Stimulated activated naive CD4-positive, alpha-beta T cell (primary cell): Measurements from ENCODE around the gene MS4A15.
"Not testable (repeated sequence)": the region's sequence is repeated elsewhere in the genome, so short reads cannot be mapped to it uniquely, and the experiment has no call there.

Experiments
- DNase-seq, 6 experiments: peaks; one replicate each; lab custom pipeline; 2025; lab: John Stamatoyannopoulos, UW

MS4A15 gene

DNA sequence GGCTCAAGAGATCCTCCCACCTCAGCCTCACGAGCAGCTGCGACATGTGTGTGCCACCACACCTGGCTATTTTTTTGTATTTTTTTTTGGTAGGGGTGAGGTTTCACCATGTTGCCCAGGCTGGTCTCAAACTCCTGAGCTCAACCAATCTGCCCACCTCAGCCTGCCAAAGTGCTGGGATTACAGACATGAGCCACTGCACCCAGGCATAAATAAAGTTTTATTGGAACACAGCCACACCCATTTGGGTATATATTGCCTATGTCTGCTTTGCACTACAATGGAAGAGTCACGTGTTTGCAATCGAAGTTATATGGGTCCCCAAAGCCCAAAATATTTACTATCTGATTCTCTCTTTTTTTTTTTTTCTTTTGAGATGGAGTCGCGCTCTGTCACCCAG lies 1.8 kb upstream of the MS4A15 start:
- no peak for DNase-seq

DNA sequence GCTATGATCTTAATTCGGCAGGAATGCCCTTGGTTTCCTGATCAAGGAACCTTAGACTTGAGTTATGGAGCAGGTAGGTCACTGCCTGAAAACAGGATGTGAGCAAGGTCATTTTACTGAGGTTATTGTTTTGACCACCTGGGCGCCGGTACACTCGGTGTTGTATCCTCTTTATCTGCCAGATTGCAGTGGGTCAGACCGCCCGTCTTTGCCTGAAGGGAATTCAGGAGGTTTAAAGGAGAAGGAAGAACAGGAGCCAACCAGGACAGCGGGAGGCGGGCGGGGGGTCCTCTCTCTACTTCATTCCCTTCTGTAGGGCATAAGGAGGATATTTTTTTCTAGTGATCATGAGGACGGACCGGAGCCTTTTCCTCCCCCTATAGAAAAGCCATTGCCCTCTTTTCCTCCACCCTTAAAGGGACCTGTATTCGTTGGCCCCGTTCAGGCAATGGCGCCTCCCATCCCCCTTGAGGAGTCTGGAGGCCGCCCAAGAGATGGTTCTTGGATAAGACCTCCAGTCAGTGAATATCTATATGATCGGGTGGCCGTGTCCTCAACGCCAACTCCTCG lies 649 bp downstream of the MS4A15 start:
- no peak for DNase-seq

DNA sequence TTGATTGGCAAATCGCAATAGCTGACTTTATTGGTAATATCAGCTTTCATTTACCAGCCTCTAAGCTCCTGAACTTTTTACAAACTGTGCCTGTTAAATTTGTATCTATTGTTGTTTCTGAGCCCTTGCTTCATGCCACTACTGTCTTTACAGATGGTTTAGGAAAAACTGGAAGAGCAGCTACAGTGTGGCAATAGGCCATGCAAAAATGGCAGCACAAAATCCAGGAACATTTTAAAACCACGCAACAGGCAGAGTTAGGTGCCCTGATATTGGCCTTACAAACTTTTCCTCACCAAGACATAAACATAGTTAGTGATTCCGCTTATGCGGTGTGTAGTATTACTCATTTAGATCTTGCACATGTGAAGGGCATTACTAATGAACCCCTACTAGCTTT lies 2.0 kb downstream of the MS4A15 start:
- DNase-seq, result not testable (repeated sequence)

DNA sequence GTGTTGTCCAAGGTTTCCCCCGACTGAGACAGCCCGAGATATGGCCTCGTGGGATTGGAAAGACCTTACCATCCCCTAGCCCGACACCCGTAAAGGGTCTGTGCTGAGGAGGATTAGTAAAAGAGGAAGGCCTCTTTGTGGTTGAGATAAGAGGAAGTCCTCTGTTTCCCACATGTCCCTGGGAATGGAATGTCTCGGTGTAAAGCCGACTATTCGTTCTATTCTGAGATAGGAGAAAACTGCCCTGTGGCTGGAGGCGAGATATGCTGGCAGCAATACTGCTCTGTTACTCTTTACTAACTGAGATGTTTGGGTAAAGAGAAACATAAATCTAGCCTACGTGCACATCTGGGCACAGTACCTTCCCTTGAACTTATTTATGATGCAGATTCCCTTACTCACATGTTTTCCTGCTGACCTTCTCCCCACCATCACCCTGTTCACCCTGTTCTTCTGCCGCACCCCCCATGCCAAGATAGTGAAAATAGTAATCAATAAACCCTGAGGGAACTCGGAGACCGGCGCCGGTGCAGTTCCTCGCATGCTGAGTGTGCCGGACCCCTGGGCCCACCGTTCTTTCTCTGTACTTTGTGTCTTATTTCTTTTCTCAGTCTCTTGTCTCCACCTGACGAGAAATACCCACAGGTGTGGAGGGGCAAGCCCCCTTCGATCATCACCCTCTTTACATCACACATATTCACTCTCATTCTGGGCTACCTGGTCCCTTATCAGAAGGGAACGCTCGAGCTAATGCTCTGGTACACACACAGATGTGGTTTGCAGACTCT lies 3.0 kb downstream of the MS4A15 start:
- not testable (repeated sequence) for DNase-seq

DNA sequence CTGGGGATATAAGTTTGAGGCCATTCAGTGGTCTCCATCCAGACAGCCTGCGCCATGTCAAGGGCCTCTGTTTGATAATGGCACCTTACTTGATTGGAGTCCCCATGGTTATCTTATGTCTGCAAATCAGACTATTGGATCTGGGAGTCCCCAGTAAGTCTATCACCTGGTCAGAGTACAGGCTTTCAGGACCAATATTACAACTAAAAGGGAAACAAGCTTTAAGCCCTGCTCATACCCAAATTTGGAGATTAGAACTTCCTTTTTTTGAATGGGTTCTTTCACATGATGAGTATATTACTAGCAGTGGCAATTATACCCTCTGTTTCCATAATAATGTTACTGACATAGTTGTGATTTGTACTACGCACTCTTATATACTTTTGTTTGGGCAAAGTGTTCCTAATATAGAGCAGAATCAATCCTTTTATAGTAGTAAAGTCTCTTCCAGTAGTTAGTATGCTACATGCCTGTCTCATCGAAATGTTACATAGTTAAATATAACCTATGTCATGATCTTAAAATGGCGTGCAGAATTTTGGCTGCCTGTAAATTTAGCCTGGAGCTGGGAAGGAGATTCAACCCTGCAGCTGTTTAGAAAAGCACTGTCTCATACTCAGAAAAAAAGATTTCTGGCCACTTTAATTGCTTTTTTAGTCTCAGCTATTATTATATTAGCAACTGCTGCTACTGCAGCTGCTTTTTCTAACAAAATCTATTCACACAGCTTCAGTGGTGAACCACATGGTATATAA lies 4.9 kb downstream of the MS4A15 start:
- DNase-seq, result no peak

DNA sequence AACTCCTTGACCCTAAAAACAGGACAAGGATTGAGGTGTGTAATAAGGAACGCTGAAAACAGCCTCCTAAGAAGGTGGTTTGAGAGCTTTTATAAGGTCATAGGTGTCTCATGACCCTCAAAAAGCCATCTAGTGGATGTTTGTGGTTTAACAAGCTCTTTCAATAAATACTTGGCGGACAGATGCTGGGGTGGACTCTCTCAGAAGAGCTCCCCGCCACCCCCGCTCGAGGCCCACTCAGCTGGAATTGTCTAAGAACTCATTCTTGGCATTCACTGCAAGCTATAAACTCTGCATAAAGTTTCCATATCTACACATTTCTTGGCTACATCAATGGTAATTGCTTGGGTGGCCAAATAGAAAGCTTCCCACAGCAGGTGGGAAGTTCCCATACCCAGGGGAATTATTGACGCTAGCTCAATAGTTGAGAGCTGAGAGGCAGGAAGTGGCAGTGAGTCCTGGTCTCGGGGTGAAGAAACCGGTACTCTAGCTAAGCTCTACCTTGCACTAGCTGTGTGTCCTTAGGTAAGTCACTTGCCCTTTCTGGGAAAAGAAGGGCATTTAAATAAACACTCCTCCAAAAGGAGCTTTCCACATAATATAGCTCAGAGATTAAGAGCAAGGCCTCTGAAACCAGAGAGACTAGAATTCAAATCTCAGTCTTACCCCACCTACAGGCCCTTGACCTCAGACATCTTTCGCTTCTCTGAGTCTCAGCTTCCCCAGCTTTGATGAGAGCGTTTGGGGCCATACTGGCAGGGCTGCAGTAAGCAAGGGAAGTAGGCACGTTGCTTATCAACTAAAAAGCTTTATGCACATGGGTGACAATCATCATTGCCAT lies 6.4 kb downstream of the MS4A15 start:
- DNase-seq, result no peak

DNA sequence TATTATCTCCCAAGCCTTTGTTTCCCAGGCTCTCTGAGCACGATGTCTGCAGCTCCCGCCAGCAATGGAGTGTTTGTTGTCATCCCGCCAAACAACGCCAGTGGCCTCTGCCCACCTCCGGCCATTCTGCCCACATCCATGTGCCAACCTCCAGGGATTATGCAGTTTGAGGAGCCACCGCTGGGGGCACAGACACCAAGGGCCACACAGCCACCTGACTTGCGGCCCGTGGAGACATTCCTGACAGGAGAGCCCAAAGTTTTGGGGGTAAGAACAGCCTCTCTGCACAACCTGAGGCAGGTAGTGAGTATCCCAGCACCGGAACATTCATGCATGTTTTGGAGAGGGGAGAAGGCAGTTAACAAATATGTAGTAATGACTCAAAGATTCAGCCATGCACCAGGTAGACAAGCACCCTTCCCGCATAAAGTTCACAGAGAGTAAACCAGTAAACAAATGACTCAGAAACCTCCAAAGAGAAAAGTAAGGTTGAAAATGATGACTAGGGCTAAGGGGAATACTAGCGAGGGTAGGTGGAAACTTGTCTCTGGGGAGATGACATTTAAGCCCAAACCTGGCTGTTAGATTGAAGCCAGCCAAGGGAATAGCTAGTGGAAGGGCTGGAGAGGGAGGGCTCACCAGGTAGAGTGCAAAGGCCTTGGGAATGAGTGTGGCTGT lies 7.2 kb downstream of the MS4A15 start:
- DNase-seq, result no peak

DNA sequence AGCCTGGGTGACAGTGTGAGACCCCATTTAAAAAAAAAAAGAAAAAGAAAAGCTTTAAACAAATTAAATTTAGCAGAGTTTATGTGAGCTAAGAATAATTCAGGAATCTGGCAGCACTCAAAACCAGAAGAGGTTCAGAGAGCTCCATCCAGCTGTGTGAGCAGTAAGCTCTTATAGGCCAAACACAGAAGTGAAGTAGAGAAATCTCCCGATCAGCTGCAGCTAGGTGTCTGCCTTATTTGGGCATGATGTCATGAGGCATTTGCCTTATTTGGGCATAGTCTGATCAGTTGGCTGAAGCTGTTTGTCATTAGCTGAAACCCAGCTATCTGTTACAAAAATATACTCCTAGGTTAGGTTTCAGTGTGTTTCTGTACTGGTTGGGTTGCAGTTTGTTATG lies 8.2 kb downstream of the MS4A15 start:
- DNase-seq, result no peak

DNA sequence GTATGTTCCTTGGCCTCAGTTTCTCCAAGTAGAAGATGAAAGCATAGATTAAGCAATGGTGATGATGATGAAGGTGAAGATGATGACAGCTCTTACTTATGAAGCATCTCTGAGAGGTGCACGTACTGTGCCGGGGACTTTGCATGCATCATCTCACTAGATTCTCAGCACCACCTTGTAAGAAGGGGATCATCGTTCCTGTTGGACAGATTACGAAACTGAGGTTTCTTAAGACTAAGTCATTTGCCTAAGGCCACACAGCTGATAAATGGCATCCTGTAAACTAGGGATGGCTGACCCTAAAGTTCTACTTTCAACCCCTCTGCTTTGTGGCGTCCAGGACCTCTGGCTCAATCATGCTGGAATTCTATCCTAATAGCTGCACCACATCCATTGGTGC lies 8.7 kb downstream of the MS4A15 start:
- no peak for DNase-seq

DNA sequence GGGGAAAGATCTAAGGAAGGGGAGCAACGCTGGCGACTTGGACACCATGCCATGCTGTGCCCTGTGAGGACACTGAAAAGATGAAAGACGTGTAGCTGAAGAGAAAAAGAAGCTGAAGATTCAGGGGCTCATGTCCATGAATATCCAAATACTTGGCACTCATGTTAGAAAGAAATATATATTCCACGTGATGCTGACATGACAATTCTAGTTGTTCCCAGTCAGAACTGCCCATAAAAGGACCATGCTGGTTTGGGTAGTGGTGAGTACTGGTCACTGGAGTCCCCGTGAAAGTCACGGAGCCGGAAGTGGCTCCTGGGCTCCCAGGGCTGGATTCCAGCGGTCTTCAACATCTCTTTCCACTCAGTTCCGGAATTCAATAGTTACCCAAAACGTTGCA lies 9.9 kb downstream of the MS4A15 start:
- DNase-seq, result no peak

DNA sequence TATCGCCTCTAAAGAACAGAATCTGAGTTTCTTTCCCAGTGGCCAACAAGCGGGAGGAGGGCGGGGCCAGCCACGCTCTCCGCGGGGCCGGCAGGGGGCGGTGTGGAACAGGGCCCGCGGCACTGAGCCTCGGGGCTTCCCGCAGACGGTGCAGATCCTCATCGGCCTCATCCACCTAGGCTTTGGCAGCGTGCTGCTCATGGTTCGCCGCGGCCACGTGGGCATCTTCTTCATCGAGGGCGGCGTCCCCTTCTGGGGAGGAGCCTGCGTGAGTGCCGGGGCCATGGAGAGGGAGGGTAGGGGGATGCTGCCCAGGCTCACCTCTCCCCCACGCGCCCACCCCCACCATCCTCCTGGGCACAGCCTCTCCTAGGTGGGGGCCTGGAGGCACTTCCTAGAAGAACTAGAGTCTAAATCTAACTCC lies 10.7 kb downstream of the MS4A15 start:
- no peak for DNase-seq

DNA sequence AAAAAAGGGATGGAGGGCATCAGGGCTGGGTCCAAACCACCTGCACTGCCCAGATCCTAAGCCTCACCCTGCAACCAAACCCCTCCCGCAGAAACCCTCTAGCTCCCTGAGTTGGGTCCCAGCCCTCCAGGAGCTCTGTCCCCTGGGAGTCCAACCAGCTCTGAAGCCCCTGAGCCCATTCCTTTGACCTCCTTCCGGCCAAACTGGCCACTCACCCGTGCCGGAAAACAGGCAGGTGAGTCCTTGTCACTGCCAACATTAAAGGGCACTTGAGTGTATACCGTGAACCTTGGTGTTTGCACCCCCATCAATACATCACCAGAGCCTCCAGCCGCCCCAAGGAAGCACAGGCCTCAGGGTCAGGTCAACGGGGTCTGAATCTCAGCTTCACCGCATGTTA lies 11.5 kb downstream of the MS4A15 start:
- no peak for DNase-seq

DNA sequence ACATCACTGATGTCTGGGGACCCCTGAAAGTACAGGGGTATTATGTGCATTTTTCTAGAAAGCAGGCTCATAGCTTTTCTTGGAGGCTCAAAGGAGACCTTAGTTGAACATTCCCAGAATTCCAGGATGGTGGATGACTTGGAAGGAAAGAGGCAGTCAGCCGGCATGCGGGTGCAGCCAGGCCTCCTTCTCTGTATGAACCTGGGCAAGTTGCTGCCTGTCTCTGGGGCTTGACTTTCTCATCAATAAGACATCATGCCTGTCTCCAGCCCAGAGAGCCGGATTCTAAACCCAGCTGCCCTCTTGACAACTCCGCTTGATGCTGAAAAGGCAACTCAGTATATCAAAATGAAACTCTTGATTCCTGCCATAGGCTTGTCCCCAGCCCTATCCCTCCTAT lies 12.6 kb downstream of the MS4A15 start:
- DNase-seq, result no peak

DNA sequence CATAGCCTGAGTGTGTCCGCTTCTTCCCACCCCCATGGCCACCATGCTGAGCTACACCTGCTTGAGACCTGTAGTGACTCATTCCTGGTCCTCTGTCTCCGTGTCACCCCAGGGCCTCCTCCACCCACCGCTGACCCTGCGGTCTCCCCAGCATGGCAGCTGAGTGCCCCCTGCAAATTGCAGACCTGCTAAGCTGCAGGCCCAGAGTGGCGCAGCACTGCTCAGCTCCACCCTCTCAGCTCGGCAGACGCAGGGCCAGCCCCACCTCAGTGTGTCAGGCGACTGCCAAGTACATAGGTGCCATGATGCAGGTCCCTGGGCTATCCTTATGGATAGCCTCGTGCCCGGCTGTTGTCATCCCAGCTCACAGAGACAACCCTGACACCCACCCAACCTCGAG lies 13.1 kb downstream of the MS4A15 start:
- DNase-seq, result no peak

DNA sequence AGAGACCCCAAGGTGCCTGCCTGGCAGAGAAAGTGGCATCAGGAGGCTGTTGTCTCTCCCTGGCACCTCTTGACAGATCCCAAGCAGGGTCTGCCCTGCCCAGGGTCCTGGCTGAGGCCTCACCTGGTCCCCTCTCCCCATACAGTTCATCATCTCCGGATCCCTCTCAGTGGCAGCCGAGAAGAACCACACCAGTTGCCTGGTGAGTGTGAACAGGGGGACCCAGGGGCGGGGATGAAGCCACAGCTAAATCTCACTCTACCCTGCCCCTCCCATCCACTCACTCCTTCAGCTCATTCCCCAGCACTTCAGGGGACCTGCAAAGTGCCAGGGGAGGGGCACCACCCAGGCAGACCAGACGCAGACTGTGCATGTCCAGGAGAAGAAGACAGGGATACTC lies 14.5 kb downstream of the MS4A15 start:
- DNase-seq, result no peak

DNA sequence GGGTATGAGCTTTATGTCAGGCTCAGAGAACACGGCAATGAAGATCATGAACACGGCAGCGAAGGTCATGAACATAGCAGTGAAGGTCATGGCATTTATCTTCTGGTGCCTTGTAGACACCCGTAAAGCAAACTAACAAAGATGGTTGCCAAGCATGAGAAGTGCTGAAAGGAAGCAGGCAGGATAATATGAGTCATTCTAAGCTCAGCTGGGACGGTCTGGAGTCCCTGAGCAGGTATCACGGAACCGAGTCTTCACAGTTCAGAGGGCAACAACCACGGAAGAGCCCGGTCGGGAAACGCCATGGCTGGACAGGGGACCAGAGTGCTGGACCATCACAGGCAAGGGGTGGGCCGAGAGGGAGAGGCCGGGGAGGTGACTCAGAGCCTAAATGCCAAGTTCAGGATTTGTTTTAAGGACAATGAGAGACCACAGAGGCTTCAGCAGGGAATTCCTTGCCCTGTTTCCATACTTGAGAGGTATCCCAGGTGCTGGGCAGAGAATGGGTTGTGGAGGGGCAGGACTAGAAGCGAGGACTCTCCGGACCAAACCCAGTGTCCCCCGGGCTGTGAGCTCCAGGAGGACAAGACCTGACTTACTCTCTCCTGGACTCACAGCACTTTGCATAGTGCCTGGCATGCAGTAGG lies 15.3 kb downstream of the MS4A15 start:
- DNase-seq, result no peak

DNA sequence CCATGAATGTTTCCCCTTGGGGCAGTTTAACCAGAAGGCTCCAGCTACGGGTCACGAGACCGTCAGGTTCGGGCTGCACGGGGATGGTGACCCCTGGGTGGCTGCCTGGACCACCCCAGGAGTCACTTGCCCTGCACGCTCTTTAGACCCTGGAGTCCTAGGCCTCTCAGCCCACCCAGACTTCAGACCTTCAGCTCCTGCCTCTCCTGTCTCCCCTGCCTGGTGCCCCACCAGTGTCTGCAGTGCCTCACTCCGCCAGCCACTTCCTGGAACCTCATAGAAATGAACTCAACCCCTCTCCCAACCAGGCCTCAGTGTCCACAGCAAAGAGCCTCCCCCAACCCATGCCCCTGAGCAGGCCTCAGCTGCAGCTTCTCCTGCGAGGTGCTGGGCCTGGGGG lies 16.0 kb downstream of the MS4A15 start:
- DNase-seq, result no peak

DNA sequence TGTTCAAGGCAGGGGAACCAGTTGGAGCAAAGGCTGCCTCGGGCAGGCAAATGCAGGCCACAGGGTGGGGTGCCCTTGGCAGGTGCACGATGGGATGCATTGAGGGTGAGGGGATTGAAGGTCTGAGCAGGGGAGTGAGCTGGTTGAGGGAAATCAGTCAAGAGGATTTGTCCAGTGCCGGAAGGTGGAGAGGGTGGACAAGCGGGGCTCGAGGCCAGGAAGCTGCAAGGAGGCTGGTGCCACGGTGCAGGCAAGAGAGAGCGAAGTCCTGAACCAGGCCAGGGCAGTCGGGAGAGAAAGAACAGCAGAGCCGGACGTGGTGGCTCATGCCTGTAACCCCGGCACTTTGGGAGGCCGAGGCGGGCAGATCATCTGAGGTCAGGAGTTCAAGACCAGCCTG lies 18.1 kb downstream of the MS4A15 start:
- DNase-seq, result no peak

DNA sequence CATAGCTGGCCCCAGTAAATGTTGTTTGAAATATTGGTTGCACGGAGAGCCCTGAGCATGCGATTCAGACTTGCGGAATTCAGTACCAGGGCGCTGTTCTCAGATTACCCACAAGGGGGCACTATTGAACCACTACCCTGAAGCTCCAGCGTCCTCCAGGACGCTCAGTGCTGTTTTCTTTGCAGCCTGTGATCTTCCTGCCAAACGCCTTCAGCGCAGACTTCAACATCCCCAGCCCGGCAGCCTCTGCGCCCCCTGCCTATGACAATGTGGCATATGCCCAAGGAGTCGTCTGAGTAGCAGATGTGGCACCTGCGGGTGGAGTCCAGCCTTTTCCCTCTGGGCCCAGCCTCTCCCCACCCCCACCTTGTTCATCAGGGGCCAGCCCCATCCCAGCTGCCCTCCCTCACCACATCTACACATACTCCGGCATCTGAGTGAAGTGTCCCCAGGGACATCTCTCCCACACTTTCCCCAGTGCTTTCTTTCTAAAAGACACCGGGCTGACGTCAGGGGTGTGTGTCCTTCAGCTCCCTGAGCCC lies 18.8 kb downstream of the MS4A15 start:
- DNase-seq, result peak; percentile 71 to 92 (median 79)

DNA sequence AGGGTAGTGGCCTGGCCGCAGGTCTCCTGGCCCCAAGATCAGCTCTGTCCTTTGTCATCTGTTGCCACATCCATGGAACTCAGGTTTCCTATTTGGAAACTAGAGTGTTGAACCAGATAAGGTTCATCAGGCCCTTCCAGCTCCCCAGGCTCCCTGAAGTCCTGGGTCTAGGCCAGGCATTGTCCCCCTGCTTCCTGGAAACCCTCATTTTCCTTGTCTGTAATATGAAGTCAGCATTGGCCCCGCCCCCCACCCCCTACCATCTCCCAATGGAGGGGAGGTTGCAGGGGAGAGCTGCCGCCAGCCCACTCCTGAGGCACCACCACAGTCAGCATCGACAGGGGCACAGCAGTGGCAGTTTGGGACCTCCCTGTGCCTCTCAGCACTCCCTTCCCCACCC lies 19.5 kb downstream of the MS4A15 start:
- DNase-seq, result no peak

DNA sequence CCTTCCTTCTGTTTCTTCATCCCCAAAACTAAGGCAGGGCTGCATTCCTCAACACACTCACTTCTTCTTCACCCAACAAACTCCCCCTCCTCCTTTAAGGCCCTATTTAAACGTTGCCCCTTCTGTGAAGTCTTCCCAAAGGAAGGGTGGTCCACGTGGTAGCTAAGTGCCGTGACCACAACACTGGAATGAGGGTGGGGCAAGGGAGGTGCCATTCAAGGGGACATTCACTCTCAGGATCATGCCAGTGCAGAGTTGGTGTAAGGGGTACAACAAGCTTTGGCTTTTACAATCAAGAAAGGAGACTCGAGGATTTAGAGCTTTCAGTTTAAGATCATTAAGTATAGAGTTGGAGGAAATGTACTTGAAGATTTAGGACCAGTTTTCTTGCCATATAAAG lies 20.4 kb downstream of the MS4A15 start:
- DNase-seq, result no peak
